ENCODE data around the gene AP1B1. TPM values are rescaled to one million over a fixed set of nuclear protein-coding genes. Genes with fewer than 3 reads are reported as not detected.
"Not testable (repeated sequence)": the region's sequence is repeated elsewhere in the genome, so short reads cannot be mapped to it uniquely, and the experiment has no call there.

Gene AP1B1
- total RNA-seq, 1 donor from 2014 or later, result 28.0 TPM

DNA sequence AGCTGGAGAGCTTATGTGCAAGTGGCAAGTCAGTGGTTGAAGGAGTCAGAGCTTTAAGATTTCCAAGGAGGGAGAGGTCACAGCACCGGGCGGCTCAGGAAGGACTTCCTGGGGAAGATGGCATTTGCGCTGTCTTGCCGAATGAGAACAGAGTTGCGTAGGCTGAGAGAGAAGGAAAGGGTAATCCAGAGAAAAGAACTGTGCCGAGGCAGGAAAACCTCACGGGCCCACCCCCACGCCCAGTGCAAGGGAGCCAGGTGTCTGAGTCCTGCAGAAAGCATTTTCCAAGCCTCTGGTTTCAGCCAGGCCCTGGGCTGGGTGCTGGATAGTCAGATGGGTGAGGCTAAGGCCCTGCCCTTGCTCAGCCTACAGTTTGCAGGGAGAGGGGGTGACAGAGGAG lies 3.2 kb upstream of the AP1B1 start:
- intact Hi-C loops (cut with DNase I), result no loop called here
- no peak for DNase-seq (ENCODE audit: low spot score)

DNA sequence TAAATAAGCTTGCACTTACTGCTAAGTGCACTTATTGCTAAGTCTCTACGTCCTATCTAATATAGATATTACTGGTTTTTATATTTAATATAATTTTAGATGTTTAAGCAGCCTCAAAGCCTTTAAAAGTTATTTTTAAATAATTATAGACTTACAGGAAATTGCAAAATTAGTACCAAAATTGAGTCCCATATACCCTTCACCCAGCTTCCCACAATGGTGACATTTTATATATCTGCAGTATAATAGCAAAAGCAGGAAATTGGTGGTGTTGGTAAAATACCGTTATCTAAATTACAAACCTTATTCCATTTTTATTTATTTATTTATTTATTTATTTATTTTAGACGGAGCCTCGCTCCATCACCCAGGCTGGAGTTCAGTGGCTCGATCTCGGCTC lies 1.9 kb upstream of the AP1B1 start:
- no peak for DNase-seq (ENCODE audit: low spot score)
- intact Hi-C loops (cut with DNase I), result no loop called here

DNA sequence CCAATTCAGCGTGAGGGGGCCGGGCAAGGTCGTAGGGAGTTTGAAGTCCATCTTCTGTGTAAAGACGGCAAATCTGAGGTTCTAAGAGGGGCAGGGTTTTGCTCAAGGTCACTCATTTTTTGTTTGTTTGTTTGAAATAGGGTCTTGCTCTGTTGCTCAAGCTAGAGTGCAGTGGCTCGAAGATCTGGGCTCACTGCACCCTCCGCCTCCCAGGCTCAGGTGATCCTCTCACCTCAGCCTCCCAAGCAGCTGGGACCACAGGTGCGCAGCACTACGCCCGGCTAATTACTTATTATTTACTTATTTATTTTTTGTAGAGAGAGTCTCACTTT lies 355 bp upstream of the AP1B1 start:
- intact Hi-C loops (cut with DNase I), result loop anchor here (2.0 kb wide), 1 partner anchor 82 kb away; the partner anchor contains the start of gene GAS2L1
- no peak for DNase-seq (ENCODE audit: low spot score)

- intact Hi-C loops (cut with DNase I), result no loop called here
These were observed 1.7 kb downstream of the AP1B1 start for GRCh38 chr22:29386708-29387107.

DNA sequence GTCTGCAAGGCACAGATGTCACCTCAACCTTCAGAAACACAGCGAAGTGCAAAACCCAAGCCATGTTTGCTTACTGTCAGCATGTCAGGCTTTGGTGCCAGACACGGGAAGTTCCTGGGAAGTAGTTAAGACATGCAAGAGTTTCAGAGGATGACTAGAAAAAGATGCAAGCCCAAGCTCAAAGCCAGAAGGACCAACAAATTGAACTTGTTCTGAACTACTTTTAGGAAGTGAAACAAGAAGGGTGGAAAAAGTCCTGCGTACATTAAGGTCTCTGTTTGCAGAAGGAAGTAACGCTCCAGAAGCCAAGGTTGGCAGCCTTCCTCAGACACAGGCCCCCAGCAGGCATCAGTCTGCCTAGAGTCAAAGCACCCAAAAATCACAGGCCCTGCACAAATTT lies 2.6 kb downstream of the AP1B1 start:
- no peak for DNase-seq (ENCODE audit: low spot score)
- intact Hi-C loops (cut with DNase I), result no loop called here

More at GRCh38 chr22:29386708-29387107, 1.7 kb downstream of the AP1B1 start:
- no peak for DNase-seq (ENCODE audit: low spot score)

GRCh38 chr22:29385151-29385704 lies 3.1 kb downstream of the AP1B1 start:
- intact Hi-C loops (cut with DNase I), result no loop called here
- DNase-seq (ENCODE audit: low spot score), result no peak

- no peak for DNase-seq (ENCODE audit: low spot score)
- intact Hi-C loops (cut with DNase I), result no loop called here
These were observed 4.6 kb downstream of the AP1B1 start for GRCh38 chr22:29383740-29384139.

DNA sequence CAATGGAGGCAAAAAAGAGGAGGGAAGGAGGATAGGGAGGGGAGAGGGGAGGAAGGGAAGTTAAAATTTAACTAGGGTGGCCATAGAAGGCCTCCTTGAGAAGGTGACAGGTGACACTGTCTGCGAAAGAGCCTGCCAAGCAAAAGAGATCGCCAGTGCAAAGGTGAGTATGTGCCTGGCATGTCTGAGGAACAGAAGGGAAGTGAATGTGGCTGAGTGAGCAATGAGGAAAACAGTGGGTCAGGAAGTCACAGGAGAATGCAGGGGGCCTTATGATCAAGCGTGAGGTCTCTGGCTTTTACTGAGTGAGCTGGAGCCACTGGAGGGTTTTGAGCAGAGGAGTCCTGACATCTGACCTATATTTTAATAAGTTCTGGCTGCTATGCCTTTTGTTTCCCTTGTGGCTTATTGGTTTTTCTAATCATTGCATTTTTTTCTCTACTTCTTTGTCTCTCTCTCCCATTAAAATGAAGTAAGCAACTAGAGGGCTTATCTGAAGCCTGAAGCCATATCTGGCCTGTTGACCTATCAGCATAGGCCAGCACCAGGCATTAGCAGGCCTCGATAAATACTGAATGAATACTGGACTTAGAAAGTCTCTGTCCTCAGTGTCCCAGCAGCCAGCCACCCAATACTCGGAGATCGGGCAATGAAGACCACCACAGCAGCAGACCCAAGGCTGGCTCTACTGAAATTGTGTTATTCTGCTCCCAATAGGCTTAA lies 5.6 kb downstream of the AP1B1 start:
- intact Hi-C loops (cut with DNase I), result no loop called here
- DNase-seq (ENCODE audit: low spot score), result no peak

- no peak for DNase-seq (ENCODE audit: low spot score)
- intact Hi-C loops (cut with DNase I), result no loop called here
These were observed 7.5 kb downstream of the AP1B1 start for GRCh38 chr22:29380856-29381255.

DNA sequence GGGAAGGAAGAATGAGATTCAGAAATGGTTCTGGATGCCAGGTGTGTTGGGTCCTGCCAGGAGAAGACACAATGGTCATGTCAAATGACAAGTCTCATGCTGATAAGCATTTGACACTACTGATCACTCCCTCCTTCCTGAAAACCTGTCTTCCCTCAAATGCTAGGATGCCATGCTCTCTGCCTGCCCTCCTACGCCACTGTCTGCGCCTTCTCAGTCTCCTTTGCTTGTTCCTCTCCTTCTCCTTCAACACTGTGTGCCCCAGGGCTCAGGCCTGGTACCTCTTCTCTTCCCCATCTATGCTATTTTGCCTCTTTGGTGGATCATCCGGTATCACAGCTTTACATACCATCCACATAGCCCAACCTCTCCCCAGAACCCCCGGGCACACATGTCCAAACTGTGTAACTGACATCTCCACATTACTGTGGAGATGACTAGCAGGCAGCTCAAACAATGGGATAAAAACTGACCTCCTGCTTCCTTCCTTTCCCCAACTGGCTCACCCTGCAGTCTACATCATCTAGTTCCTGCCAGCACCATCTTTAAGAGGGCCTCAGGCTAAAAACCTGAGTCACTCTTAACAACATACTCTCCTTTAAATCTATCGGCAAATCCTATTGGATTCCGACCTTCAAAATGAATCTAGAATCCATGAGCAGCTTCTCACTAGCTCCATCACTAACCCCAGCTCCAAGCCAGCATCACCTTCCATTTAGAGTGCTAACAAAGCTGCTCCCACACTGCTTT lies 8.2 kb downstream of the AP1B1 start:
- intact Hi-C loops (cut with DNase I), result no loop called here
- DNase-seq (ENCODE audit: low spot score), result no peak

GRCh38 chr22:29379258-29379657 lies 9.1 kb downstream of the AP1B1 start:
- intact Hi-C loops (cut with DNase I), result no loop called here
- no peak for DNase-seq (ENCODE audit: low spot score)

- intact Hi-C loops (cut with DNase I), result no loop called here
- DNase-seq (ENCODE audit: low spot score), result no peak
These were observed 10.4 kb downstream of the AP1B1 start for GRCh38 chr22:29377979-29378378.

- not testable (repeated sequence) for DNase-seq (ENCODE audit: low spot score)
These were observed 11.7 kb downstream of the AP1B1 start for GRCh38 chr22:29376705-29377104.

DNA sequence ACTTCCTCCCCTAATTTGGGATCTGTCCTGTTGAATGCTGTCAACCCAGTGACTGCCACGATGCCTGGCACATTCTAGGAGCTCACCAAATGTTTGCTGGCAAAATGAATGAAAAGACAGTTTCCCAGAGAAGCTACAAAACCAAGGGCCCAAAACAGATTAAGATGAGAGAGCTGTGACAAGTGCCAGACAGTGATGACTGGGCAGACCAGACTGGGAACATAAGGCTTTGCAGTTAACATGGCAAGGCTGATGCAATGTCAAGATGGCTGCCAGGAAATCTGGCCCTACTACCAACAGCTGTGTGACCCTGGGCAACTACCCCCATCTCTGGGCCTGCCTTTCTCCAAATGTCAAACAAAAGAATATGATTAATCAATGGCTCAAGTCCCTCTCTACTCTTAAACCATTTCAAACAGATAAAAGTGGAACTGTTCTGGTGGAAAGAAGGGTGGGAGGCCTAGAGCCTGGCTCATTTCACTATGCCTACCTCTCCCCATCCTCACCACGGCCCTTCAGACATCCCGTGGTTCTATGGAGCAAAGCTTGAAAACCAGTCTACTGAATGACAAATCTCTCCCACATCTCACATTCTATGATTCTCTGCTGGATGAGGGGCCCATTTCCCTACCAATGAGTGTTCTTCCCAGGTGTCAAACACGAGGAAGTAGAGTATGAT lies 12.8 kb downstream of the AP1B1 start:
- DNase-seq (ENCODE audit: low spot score), result no peak
- intact Hi-C loops (cut with DNase I), result no loop called here

More at GRCh38 chr22:29376705-29377104, 11.7 kb downstream of the AP1B1 start:
- intact Hi-C loops (cut with DNase I), result not testable (repeated sequence)

GRCh38 chr22:29374806-29375205 lies 13.6 kb downstream of the AP1B1 start:
- DNase-seq (ENCODE audit: low spot score); intact Hi-C loops (cut with DNase I): not testable (repeated sequence)

DNA sequence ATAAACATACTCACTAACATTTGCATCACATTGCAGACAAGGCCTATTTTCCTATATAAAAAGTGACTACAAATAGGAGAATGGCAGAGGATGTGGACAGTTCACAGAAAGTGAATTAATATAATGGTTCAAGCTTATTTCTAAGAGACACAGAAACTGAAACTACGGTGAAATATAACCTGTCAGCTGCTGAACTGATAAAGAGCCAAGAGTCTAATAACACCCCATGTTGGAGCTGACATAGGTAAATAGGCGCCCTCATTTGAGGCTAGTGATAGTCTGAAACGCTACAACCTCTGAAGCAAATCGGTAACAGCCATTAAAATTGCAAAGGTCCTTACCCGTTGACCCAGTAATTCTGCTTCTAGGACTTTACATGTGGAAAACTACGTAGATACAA lies 14.0 kb downstream of the AP1B1 start:
- DNase-seq (ENCODE audit: low spot score), result no peak
- intact Hi-C loops (cut with DNase I), result no loop called here

DNA sequence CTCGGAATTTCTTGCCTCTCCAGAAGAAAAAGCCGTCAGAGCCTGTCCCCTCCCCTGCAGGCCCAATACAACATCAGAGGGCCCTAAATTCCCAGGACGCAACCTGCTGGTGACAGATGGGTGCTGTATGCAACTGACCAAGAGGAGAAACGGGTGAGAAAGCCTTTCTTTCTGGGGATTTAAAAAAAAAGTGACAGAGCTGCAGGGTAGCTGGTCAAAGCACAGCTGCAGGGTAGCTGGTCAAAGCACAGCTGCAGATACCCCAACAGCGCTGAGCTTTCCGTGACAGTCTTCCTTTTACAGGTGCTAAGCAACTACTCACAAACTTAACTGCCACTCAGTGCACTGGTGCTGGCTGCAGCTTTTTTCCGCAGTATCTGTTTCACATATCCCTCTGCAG lies 17.8 kb downstream of the AP1B1 start:
- DNase-seq (ENCODE audit: low spot score), result no peak
- intact Hi-C loops (cut with DNase I), result no loop called here

DNA sequence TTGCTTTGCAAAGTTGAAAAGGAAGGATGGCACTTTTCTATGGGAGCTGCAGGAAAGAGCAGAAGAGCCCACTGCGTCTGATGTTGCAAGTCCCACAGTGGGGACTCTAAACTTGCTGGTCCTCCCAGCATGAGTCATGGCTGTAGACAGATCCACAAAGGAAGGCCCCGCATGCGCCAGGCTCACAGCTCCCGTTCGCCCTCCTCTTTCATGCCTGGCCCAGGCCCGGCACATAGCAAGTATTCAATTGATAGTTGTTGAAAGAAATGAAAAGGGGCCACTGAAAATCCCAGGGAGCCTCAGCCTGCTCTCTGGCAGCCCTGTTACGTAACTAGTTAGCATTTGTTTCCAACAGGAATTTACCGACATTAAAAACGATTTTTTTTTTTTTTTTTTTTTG lies 18.9 kb downstream of the AP1B1 start:
- no peak for DNase-seq (ENCODE audit: low spot score)
- intact Hi-C loops (cut with DNase I), result no loop called here

- intact Hi-C loops (cut with DNase I), result loop anchor here (5.0 kb wide), 1 partner anchor 52 kb away; the partner anchor contains the start of gene GAS2L1
- no peak for DNase-seq (ENCODE audit: low spot score)
These were observed 28.9 kb downstream of the AP1B1 start for GRCh38 chr22:29359469-29359868.

GRCh38 chr22:29357193-29357890 lies 31.0 kb downstream of the AP1B1 start:
- intact Hi-C loops (cut with DNase I), result loop anchor here (5.0 kb wide), 1 partner anchor 50 kb away; the partner anchor contains the start of gene GAS2L1

More at GRCh38 chr22:29357193-29357890, 31.0 kb downstream of the AP1B1 start:
- DNase-seq (ENCODE audit: low spot score), result not testable (repeated sequence)

Measured in cardiac septum (tissue), 1 donor.